ENCODE results near the gene IL5RA.

The IL5RA gene

GRCh38 chr3:3071136-3071535 lies 39.0 kb downstream of the IL5RA start:
- H3K27ac ChIP-seq: no peak overlapping the region
- no peak for DNase-seq (ENCODE audit: low read depth, low spot score)

DNA sequence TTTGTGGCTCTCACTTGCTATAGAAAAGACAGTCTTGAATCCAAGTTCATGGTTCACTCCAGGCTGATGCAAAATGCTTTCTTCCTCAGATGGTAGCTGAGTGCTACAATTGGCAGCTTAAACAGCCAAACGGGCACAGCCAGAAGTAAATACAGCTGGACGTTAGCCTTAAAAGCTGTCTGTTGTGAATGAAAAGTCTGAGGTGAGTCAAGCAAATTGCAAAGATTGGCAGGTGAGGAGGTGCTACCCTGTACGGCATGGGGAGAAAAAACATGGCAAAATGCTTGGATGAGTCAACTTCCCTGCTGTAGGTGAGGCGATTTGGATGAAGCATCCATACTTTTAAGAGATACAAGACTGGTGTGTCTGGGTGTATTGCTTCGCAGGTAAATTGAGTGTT lies 40.5 kb downstream of the IL5RA start:
- DNase-seq (ENCODE audit: low read depth, low spot score): peak; percentile 14
- peak overlapping the region; percentile 75 for H3K27ac ChIP-seq

- peak overlapping the region; percentile 75 for H3K27ac ChIP-seq
- DNase-seq (ENCODE audit: low read depth, low spot score): peak; percentile 27
Measured at GRCh38 chr3:3068358-3068881, 41.8 kb downstream of the IL5RA start.

GRCh38 chr3:3066910-3067309 lies 43.3 kb downstream of the IL5RA start:
- no peak overlapping the region for H3K27ac ChIP-seq
- no peak for DNase-seq (ENCODE audit: low read depth, low spot score)

- H3K27ac ChIP-seq: no peak overlapping the region
- DNase-seq (ENCODE audit: low read depth, low spot score): no peak
Measured at GRCh38 chr3:3066378-3066777, 43.8 kb downstream of the IL5RA start.

GRCh38 chr3:3065876-3066275 lies 44.3 kb downstream of the IL5RA start:
- DNase-seq (ENCODE audit: low read depth, low spot score): peak; percentile 18
- no peak overlapping the region for H3K27ac ChIP-seq

- H3K27ac ChIP-seq: no peak overlapping the region
- DNase-seq (ENCODE audit: low read depth, low spot score): no peak
Measured at GRCh38 chr3:3064297-3064696, 45.9 kb downstream of the IL5RA start.

GRCh38 chr3:3059645-3060044 lies 50.5 kb downstream of the IL5RA start:
- no peak for DNase-seq (ENCODE audit: low read depth, low spot score)
- no peak overlapping the region for H3K27ac ChIP-seq

DNA sequence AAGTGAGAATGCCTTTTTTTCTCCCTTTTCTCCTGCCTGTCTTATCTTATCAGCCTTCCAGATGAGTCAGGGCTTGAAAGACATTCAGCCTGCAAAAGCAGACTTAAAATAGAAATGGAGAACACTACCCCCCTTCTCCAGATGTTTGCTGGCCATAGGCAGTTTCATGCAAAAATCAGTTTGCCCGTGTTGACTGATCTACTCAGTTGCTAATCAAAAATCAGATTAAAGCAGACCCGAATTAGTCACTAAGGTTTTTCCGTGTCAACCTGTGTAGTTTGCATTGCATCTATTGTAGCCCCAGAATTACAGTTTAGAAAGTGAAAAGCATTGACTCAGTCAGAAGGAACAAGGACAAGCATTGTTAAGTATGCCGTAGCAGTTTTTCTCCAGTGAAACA lies 56.2 kb downstream of the IL5RA start:
- no peak for DNase-seq (ENCODE audit: low read depth, low spot score)
- no peak overlapping the region for H3K27ac ChIP-seq

- peak; percentile 18 for DNase-seq (ENCODE audit: low read depth, low spot score)
- no peak overlapping the region for H3K27ac ChIP-seq
Measured at GRCh38 chr3:3038201-3038991, 71.8 kb downstream of the IL5RA start.

- no peak for DNase-seq (ENCODE audit: low read depth, low spot score)
- H3K27ac ChIP-seq: no peak overlapping the region
Measured at GRCh38 chr3:3037156-3037555, 73.0 kb downstream of the IL5RA start.

GRCh38 chr3:3031326-3031725 lies 78.8 kb downstream of the IL5RA start:
- no peak overlapping the region for H3K27ac ChIP-seq
- no peak for DNase-seq (ENCODE audit: low read depth, low spot score)

GRCh38 chr3:3027976-3028567 lies 82.1 kb downstream of the IL5RA start:
- no peak overlapping the region for H3K27ac ChIP-seq
- no peak for DNase-seq (ENCODE audit: low read depth, low spot score)

DNA sequence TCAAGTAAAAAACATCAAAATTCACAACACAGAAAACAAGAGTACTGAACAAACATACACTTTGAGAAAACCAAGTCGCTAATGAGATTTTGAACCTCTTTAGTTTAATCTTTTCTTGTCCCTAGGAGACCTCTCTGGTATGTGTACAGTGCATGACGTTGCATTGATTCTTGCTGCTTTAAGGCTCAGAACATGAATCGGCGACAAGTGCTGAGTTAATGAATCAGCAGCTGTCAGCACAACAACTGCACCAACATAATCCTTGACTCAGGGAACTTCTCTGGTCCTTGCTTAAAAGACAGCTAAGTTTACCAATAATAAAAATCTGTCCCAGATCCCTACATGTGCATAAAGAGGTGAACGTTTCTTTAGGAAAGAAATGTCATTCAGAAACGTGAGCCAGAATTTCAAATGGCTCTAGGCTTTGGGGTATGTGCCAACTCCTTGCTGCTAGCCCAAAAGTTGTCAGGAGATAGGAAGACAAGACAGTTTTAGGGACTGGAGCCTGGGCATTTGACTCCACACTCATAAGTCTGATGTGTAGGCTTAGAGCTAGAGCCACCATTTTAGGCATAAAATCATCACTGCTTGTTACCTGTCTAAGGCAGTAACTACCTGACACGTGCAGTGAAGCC lies 86.9 kb downstream of the IL5RA start:
- DNase-seq (ENCODE audit: low read depth, low spot score): no peak
- H3K27ac ChIP-seq: no peak overlapping the region

DNA sequence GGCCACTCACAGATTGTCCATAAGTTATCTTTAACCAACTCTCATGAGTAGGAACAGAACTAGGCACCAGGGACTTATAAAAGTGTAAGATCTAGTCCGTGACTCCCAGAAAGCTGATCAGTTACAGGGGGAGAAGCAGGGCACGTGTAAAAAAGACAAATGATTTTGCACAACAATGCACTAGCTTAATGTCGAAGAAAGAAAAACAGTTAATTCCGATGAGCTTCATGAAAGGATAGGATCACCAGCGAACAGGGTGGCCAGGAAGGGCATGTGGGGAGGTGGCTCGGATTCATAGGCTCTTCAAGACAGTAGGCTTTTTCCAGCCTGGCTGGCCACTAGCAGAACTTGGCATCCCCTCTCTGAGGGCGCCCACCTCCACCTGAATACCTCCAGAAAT lies 90.0 kb downstream of the IL5RA start:
- H3K27ac ChIP-seq: no peak overlapping the region

More for the DNA sequence above, 90.0 kb downstream of the IL5RA start:
- DNase-seq (ENCODE audit: low read depth, low spot score): no peak
